Esophagus muscularis mucosa (tissue), 4 donors: Measurements from ENCODE around the gene PDE4D.

Source experiments
- EP300 ChIP-seq: sonication (generic); formaldehyde crosslinking; IDR thresholded peaks from one replicate; pipeline ENCODE4 v1.6.1; 2017; ENCODE audit warnings: antibody characterized with exemption
- POLR2A ChIP-seq: fragments of 450-650 bp; IDR thresholded peaks from one replicate; pipeline ENCODE4 v1.6.1; 2017; ENCODE audit warnings: antibody characterized with exemption, moderate library complexity, mild to moderate bottlenecking, low read depth
- POLR2AphosphoS5 ChIP-seq, 2 donors: sonication (generic); formaldehyde crosslinking; IDR thresholded peaks; one replicate each; pipeline ENCODE4 v1.6.1; 2017; ENCODE audit warnings: antibody characterized with exemption in 2 of 2
- TF ChIP-seq, protein P1 (sequence below), 3 experiments: fragments of 200-600 bp in 2 of 3; fragments of 450-650 bp in 1 of 3; sonication (generic) in 2 of 3; IDR thresholded peaks; one replicate each; pipeline ENCODE4 v1.5.1; 2017 to 2019; ENCODE audit warnings: antibody characterized with exemption in 3 of 3, mild to moderate bottlenecking in 2 of 3, moderate library complexity in 1 of 3

GRCh38 chr5:59254055-59254687, 639.4 kb downstream of the PDE4D start:
- TF ChIP-seq, protein P1, sequence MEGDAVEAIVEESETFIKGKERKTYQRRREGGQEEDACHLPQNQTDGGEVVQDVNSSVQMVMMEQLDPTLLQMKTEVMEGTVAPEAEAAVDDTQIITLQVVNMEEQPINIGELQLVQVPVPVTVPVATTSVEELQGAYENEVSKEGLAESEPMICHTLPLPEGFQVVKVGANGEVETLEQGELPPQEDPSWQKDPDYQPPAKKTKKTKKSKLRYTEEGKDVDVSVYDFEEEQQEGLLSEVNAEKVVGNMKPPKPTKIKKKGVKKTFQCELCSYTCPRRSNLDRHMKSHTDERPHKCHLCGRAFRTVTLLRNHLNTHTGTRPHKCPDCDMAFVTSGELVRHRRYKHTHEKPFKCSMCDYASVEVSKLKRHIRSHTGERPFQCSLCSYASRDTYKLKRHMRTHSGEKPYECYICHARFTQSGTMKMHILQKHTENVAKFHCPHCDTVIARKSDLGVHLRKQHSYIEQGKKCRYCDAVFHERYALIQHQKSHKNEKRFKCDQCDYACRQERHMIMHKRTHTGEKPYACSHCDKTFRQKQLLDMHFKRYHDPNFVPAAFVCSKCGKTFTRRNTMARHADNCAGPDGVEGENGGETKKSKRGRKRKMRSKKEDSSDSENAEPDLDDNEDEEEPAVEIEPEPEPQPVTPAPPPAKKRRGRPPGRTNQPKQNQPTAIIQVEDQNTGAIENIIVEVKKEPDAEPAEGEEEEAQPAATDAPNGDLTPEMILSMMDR (IDR thresholded peaks at IDR 0.05): no peak
- no peak for TF ChIP-seq POLR2AphosphoS5 (IDR thresholded peaks at IDR 0.05)
- no peak for TF ChIP-seq POLR2A
- no peak for TF ChIP-seq EP300
